Frontal cortex (tissue), 4 donors: Measurements from ENCODE around the gene SEBOX. TPM values are rescaled to one million over a fixed set of nuclear protein-coding genes. Genes with fewer than 3 reads are reported as not detected.
A peak's percentile ranks its signal among the peaks of the same experiment; 100 is the strongest.

Experiments used
- DNase-seq, 2 donors: peaks; one replicate each; pipeline ENCODE4 v3.0.0; 2012; ENCODE audit warnings: low spot score in 2 of 2
- FAIRE-seq: peaks from 2 replicates; lab custom pipeline; 2012; peaks lifted over from hg19 to GRCh38; lab: Jason Lieb, UNC
- total RNA-seq: library from RNA; depleted of rRNA; stranded (reverse); fragments of >200 nt; gene quantifications from one replicate; pipeline ENCODE4 v1.2.3, GENCODE V29; 2014
- donor health status: control.
- donor health status: control.
- donor health status: control.

Gene SEBOX
- total RNA-seq, 1 donor from 2014 or later: not detected

- FAIRE-seq: no peak
- no peak for DNase-seq
Observed at GRCh38 chr17:28395426-28395825, 30.4 kb upstream of the SEBOX start.

DNA sequence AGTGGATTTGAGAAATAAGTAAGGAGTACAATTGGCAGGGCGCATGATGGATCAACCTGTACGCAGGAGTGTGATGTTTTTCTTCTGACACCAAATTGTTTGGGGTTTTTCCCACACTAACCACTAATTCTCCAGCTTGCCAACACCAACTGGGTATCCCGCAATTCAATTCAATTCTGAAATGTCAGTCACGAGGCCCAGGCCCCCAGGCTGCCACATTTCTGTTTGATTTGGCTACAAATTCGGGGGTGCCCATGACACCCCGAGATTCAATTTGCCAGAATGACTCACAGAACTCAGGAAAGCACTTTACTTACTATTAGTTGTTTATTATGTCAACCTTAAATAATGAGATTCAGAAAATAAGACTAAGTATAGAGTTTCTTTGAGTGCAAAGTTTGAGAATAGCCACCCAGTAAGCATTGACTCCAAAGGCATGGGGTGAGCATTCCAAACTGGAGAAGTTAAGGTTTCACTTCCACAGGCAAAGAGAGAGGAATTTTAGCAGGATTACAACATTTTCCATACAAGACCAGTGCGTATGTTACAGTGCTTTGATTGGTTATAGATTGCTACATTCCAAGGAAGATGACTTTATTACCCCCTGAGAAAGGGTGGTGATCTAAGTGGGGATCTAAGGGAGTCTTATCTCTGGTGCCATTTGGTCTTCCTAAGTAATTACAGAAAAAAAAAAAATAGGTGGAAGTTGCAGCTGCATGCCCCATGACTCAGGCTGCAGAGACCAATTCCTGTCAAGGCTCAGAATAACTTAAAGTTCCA is 29.5 kb upstream of the SEBOX start:
- FAIRE-seq (no peak), DNase-seq (no peak)

GRCh38 chr17:28392491-28392890 is 27.5 kb upstream of the SEBOX start:
- no peak for DNase-seq
- FAIRE-seq: no peak

DNA sequence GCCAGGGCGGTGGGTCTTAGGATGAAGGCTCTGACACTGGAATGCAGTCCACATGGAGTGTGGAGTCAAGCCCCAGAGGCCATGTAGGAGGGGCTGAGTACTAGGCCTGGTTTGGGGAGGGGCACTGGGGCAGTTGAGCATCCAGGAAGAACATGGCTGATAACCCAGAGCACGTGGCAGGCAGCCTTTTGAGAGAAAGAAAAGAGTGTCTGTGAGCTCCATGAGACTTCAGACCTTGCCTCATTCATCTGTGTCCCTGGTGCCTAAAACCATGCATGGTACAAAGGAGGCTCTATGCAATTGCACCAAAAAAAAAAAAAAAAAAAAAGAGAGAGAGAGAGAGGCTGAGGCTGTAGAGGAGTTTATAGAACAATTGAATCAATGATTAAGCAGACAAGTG is 26.4 kb upstream of the SEBOX start:
- FAIRE-seq: no peak

DNA sequence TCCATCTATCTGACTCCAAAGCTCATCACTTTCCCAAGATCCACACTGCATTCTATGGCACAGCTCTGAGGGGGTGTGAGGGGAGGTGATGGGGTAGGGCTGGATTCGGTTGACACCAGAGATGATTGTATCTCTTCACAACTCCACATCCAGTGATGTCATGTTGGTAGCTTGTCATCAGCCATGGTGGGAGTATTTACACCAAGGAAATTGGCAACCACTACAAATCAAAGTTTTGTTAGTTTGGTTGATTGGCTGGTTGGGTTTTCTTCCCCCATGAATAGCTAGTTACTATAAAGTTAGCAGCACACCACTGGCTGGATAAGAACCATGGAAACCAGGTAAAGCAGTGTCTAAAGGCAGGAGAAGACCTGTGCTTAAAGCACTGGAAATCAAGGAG is 26.0 kb upstream of the SEBOX start:
- DNase-seq (no peak), FAIRE-seq (no peak)

More for the DNA sequence above, 26.4 kb upstream of the SEBOX start:
- no peak for DNase-seq

DNA sequence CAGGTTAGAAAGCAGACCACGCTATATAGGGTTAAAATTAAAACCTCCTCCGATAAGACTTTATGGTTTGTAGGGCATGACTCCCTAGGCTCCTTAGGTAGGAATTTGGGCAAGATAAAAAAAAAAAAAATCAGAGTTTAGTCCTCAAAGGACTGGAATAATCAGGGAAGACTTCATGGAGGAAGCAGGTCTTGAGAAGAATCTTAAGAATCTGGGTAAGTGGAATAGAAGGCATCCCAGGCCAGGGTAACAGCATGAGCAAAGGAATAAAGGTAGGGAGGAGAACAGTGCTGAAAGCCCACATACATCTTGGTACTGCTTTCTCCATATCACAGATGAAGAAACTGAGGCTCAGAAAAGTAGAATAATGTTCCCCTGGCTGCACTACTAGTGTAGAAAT is 25.6 kb upstream of the SEBOX start:
- DNase-seq: no peak
- FAIRE-seq: no peak

- FAIRE-seq (no peak), DNase-seq (no peak)
Observed at GRCh38 chr17:28390141-28390540, 25.1 kb upstream of the SEBOX start.

GRCh38 chr17:28388106-28388505 is 23.1 kb upstream of the SEBOX start:
- DNase-seq (no peak), FAIRE-seq (no peak)

DNA sequence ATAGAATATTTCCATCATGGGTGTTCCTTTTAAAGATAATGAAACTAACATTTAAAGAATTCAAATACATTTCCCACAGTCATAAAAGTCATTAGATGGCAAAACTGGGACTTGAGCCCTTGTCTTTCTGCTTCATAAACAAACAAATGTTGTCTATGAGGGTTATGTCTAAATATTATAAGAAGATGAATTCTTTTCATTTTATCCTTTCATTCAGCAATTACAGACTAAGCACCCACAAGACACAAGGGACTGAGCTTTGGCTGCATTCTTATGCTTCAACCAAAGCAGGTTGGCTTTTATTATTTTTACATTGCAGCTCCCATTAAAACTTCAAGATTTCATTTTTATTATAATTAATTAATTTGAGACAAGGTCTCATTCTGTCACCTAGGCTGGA is 21.4 kb upstream of the SEBOX start:
- DNase-seq: no peak
- no peak for FAIRE-seq

- FAIRE-seq: no peak
Observed at GRCh38 chr17:28385406-28385805, 20.4 kb upstream of the SEBOX start.

DNA sequence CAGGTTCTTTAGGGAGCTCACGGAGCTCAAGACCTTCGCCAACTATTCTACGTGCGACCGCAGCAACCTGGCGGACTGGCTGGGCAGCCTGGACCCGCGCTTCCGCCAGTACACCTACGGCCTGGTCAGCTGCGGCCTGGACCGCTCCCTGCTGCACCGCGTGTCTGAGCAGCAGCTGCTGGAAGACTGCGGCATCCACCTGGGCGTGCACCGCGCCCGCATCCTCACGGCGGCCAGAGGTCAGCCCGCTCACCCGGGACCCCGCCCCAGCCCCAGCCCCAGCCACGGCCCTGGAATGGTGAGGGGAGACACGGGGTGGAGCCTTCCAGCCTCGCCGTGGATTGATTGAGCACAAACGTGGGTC is 20.0 kb upstream of the SEBOX start:
- DNase-seq (no peak), FAIRE-seq (no peak)

More at GRCh38 chr17:28385406-28385805, 20.4 kb upstream of the SEBOX start:
- no peak for DNase-seq

GRCh38 chr17:28384281-28385036 is 19.5 kb upstream of the SEBOX start:
- no peak for DNase-seq
- no peak for FAIRE-seq

GRCh38 chr17:28381141-28381825 is 16.3 kb upstream of the SEBOX start:
- FAIRE-seq (no peak), DNase-seq (no peak)

GRCh38 chr17:28379814-28380801 is 15.1 kb upstream of the SEBOX start:
- DNase-seq (no peak), FAIRE-seq (no peak)

GRCh38 chr17:28372945-28373274 is 7.9 kb upstream of the SEBOX start:
- DNase-seq (no peak), FAIRE-seq (no peak)

DNA sequence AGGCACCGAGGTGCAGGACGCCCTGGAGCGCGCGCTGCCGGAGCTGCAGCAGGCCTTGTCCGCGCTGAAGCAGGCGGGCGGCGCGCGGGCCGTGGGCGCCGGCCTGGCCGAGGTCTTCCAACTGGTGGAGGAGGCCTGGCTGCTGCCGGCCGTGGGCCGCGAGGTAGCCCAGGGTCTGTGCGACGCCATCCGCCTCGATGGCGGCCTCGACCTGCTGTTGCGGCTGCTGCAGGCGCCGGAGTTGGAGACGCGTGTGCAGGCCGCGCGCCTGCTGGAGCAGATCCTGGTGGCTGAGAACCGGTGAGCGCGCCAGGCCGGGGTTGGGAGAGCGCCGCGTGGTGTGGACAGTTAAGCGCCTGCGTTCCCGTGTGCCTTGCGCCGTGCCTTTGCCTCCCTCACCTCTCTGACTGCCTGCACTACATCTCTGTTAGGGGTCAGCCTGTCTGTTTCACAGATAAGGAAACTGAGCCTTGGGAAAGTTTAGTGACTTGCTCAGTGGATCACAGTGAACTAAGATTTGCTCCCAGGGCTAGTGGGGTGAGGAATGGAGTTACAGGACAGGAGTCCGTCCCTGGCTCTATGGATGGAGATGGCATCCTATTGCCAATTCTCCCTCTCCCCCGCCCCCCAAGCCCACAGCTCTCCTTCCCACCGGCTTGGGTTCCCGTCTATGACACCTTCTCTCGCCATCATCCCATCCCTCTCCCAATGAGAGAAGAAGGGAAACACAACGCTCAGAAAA is 7.4 kb upstream of the SEBOX start:
- DNase-seq (peak in 1 of 2 donors; percentile 49), FAIRE-seq (no peak)

- FAIRE-seq: no peak
- DNase-seq: peak; percentile 84 to 88
Observed at GRCh38 chr17:28371245-28372202, 6.5 kb upstream of the SEBOX start, which contains the start of gene SARM1. TSS of gene SARM1 (plus strand) at chr17:28371694. CDS start at chr17:28372033, 339 bp downstream.

GRCh38 chr17:28370744-28371103 is 5.7 kb upstream of the SEBOX start:
- FAIRE-seq: no peak

More at GRCh38 chr17:28370744-28371103, 5.7 kb upstream of the SEBOX start:
- DNase-seq: no peak
